Amygdala (tissue), 56 donors: Measurements from ENCODE around the gene CTTN.

Experiments
- DNase-seq, 56 donors: peaks; one replicate each; lab custom pipeline; 2025; lab: John Stamatoyannopoulos, UW

CTTN gene

DNA sequence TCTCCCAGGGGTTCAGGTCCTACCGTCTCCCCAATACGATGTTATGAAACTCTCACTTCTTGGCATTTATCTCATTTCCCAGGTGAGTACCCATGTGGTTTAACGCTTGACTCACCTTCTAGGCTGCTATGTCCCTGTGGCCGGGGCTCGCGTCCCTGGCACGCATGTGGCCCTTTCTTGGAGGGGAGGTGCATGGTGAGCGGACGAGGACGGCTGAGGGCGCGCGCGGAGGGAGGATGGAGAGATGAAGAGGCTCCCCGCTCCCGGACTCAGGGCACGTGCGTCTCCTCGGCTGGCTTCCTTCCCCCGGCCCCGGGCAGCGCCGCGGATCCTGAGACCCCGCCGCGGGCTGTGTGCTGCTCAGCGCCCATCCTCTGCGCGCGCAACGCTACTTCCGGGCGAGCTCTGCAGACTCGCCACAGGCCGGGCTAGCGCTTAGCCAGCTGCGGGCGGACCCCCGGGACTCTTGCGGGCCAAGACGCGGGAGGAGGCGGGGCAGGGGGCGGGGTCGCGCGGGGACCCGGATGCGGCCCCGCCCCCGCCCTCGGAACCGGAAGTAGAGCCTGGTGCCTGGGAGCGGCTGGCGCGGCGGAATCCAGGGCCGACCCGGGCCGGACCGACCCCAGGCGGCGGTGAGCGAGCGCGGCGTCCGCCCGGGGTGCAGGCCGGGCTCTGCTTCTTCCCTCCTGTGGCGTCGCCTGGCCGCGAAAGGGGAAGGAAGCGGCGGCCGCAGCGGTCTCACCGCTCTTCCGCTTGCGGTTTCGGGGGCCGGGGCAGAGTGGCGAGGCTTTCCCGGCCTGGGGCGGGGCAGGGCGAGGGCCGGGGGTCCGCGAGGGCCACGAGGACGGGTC is at the start of gene CTTN:
Gene CTTN, plus strand, starts transcription at position 547 of the 851 bp plus-strand sequence. CDS start 8,769 bp downstream, outside the sequence.
- peak in 53 of 56 donors; percentile 13 to 86 (median 68) for DNase-seq

DNA sequence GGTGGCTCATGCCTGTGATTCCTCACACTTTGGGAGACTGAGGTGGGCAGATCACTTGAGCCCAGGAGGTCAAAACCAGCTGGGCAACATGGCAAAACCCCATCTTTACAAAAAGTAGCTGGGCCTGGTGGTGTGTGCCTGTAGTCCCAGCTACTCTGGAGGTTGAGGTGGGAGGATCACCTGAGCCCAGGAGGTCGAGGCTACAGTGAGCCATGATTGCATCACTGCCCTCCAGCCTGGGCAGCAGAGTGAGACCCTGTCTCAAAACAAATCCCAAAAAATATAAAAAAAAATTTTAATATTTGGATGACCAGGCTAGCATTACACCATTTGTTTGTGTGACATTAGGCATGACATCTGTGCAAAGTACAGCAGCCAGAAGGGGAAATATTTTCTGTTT is 49.7 kb upstream of the CTTN start:
- no peak for DNase-seq

DNA sequence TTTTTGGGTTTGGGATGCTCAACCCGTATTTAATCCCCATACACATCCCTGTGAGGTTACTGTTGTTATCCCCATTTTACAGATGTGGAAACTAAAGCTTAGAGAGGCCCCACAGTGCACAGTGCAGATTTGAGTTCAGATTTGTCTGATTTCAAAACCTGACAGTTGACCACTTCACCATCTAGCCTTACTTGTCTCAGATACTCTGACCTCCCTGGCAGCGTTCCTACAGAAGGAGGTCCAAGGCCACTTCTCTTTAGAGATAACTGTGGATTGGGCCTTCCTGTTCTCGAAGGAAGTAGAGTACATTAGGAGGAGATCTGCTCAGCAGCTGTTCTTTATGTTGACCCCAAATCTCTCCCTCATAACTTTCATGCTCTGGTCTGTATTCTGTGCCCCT is 46.7 kb upstream of the CTTN start:
- no peak for DNase-seq

DNA sequence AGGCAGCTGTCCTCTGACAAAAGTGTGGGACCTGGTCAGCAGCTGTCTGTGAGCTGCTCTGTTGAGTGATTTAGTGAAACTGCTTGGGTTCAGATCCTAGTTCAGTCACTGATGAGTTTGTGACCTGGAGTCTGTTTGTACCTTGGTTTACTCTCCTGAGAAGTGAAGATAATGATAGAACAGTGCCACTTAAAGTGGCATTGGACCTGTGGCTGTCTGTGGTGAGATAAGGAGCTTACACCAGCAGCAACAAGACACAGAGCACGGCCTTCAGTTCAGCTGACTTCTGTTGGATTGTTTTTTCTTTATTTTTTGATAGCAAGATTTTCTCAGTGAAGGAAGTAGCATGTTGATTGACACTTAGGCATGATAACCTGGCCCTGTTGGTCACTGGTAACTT is 46.2 kb upstream of the CTTN start:
- no peak for DNase-seq

DNA sequence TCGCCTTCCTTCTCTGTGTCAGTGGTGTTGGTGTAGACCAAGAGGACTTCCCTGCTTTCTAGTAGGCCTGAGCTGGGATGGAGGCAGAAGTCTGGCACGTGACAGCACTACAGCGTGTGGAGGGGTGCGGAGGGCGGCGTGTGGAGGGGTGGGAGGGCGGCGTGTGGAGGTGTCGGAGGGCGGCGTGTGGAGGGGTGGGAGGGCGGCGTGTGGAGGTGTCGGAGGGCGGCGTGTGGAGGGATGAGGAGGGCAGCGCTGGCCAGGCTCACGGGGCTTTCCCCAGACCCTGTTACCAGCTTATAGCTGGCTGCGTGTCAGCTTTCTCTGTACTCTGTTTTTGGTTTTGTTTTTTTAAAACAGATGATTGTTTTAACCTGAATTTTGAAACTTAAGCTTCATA is 45.7 kb upstream of the CTTN start:
- DNase-seq: no peak

DNA sequence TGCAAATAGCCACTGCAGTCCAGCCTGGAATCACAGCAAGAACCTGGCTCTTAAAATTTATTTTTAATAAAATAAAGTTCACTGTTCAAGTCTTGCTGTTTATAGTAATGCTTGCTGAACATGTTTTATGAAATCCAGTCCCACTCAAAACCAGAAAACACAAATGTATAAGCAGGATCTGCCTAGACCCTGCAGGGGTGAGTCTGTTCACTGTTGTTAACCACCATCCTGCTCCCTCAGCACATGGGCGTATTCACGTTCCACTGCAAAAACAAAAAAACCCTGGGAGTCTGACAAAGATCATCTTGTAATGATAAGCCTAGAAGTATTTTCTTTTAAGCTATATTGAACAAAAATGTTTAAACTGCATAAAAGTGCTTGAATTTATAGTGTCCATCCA is 45.0 kb upstream of the CTTN start:
- no peak for DNase-seq

DNA sequence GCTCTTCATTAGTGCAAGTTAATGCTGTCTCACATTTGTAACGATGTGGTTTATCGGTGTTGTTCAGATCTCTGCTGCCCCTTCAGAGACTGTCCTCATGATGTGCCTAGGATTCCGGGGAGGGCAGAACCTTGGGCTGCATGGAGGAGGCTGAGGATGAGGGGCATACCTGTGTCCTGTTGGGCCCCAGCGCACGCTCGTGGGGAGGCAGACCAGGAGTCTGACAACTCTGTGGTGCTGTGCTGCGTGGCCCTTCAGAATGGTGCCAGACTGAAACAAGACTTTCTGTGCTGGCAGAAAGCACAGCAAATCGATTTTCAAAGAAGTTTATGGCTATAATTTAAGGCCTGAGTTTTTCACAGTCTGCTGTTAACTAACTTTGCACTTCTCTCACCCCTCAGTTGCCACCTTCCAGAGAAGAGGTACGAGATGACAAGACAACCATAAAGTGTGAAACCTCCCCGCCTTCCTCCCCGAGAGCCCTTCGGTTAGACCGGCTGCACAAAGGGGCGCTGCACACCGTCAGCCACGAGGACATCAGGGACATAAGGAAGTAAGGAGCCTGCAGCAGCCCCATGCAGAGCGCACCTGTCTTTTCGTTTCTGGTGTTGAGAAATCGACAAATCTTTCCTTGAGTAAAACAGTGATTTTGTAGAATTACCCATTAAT is 44.3 kb upstream of the CTTN start:
- DNase-seq: no peak

DNA sequence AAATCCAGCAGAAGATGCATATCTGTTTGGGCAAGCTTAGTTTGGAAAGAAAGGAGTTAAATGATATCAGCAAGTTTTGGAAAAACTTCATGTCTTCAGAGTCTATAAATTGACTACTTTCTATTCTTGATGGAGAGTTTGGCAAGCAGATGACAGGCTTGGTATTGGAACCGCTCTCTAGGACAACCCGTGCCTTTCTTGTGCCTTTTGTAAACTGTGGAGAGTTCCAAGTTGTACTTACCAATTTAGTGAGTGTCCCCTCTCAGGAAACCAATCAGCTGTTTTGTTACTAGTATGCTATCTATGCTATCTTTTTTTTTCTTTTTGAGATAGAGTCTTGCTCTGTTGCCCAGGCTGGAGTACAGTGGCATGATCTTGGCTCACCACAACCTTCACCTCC is 43.7 kb upstream of the CTTN start:
- DNase-seq: no peak

DNA sequence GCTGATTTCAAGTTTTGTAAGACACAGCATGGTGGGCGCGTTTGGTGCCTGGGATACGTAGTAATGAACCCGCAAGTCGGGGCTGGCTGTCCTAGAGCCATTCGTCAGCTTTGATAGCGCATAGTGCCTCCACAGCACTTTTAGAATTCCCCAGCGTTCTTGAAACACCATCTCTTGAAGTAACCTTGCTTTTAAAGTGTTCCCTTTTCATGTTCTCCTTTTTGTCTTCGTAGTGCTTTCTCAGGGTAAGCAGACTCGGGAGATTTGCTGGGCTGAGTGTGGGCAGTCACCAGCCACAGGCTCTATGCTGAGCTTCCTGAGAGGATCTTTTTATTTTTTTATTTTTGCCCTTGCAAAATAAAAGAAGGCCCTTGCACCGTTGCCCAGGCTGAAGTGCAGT is 39.6 kb upstream of the CTTN start:
- peak in 1 of 56 donors; percentile 18 for DNase-seq

DNA sequence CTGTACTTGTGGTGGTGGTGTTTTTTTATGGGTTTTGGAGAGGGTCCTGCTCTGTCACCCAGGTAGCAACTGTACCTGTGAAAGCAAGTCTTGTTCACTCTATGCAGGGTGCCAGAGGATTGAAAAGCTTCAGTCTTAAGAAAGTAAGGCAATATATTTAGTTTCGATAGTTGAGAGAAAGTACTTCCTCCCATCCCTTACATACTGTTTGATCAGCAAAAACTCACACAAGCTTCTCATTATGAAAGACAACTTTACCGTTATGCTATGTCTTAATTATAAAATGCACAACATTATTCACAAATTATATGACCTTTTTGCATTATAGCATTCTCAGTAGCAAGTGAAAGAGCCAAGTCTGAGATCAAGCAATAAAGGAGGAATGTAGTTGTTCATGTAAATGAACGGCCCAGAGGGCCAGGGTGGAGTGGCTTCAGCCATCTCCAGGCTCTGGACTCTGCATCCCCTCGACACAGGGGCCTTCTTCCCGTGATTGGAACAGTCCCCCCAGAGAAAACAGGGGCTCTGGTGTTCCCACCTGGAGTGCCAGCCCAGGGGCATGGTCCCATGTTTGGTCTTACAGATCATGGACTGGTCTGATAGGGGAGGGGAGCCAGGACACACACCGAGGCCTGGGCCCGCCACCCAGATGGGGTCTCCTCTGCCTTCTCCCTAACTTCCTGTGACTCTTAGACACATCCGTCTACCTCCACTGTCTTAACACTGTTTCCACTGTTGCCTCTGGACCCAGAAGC is 38.7 kb upstream of the CTTN start:
- no peak for DNase-seq

DNA sequence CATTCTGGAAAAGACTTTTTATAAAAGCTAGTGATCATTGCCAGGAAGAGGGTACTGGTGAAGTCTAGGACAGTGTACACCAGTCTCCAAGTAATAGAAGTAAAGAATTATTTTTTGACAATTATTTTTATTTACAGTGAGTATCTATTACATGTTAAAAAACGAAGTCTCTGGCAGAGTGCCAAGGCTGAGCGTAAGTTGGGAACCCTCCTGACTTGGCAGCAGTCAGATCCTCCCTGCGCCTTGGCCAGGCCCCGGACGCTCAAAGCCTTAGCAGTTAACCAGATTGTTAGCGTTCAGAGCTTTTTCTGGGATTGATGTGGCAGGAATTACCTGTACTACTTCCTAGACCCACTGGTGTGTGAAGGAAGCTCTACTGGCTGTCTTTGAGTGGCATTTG is 38.1 kb upstream of the CTTN start:
- DNase-seq: peak in 2 of 56 donors; percentile 19 to 28

DNA sequence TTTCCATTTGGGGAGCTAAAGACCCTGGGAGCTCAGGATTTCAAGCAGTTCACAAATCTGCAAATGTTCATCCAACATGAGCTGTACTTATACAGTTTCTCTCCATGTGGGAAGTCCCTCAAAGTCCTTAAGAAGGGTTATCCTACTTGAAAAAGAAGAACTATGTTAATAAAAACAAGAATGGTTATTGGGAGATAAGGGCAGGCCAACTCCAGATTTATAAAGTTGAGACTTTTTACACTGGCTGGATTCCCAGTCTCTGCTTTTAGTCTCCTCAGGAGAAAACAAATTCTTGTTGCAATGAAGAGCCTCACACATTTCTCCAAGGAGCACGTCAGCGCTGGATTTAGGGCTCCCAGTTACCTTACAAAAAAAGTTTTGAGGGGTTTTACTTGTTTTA is 34.2 kb upstream of the CTTN start:
- no peak for DNase-seq

DNA sequence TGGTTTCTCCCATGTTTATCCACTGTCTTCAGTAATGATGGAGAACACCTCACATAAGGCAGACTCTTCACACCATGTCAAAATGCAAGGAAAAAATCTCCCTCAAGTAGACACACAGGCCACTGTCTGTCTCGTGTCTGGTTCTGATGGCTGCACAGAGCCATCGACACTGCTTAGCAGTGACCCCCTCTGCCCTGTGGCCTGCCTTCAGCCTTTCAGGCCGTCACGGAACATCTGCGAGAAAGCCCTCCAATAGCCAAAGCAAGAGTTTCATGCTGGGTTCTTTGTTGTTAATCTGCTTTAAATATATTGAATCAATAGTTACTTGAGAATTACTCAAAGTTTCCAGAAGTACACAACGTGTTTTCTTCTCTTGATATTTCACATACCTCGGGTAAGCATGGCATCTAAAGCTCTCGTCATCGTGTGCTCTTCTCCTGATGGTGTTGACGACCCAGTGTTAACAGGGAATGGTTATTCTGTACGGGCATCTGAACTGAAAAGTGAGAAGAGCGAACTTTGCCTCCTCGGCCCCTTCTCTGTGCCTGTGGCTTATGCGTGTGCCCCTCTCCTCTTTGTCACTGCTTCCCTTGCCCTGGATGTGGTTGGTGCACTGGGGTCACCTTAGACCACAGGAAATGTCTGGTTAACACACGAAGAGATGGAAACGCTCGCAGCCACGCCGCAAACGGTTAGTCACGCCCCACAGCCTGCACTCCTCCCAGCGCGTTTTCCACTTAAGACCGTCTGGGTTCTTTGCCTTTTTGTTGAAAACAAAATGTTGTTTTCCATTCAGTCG is 33.4 kb upstream of the CTTN start:
- no peak for DNase-seq

DNA sequence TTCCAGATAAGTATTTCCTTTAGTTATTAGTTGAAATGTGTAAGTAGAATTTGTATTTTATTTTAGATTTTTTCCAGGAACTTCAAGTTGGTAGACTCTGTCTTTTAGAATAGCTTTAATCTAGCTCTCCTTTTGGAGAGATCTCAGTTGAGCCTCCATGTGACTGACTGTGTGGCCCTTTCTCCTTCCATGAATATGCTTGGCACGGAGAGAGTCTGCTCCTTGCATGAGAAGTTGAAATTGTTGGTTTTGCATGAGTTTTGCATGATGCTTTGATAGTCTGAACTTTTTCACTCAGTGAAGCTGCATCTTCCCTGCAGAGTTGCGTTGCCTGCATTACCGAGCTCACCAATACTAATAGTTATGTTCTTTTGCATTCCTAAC is 32.8 kb upstream of the CTTN start:
- no peak for DNase-seq

DNA sequence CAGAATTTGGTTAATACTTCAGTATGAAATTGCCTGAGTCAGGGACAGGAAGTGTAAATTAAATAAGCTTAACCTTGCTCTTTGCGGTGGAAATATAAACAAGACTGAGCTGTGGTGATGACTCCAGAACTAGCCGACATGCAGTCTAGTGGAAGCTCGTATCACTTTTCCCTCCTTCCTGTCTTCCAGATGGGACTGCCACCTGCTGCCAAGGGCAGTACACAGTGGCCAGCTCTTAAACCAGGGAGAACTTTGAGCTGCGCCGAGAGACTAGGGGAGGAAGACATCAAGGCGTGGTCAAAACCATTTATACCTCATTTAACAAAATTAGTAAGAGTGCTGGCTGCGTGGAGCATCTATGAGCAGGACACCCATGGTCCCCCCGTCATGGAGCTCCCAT is 31.3 kb upstream of the CTTN start:
- no peak for DNase-seq

DNA sequence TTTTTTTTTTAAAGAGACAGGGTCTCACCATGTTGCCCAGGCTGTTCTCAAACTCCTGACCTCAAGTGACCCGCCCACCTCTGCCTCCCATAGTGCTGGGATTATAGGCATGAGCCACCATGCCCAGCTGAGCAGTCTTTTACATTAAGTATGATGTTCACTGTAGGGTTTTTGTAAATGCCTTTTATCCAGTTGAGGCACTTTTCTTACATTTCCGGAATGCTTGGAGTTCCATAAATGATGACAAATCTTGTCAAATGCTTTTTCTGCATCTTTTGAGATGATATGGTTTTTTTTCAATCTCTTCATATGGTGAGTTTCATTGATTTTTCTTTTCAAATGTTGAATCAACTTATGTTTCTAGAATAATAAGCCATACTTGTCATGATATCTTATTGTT is 29.4 kb upstream of the CTTN start:
- no peak for DNase-seq

DNA sequence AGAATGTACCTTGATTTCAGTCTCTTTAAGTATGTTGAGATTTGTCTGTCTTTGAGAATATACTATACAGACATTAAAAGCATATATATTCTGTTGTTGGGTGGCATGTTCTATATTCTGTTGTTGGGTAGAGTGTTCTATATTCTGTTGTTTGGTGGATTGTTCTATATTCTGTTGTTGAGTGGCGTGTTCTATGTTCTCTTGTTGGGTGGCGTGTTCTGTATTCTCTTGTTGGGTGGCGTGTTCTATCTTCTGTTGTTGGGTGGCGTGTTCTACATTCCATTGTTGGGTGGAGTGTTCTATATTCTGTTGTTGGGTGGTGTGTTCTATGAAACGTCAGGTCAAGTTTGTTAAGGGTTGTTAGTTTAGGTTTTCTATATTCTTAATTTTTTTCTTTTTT is 27.1 kb upstream of the CTTN start:
- DNase-seq: no peak

DNA sequence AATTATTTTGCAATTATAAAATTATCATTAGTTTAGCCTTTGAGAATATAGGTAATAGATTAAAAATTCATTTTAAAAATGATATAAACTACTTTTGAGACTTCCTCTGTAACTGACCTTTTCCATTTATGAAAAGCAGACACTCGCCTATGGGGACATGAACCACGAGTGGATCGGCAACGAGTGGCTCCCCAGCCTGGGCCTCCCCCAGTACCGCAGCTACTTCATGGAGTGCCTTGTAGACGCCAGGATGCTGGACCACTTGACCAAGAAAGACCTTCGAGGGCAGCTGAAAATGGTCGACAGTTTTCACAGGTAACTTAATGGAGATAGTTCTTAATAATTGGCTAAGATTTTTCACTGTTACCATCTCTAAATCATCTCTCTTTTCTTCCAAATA is 26.3 kb upstream of the CTTN start:
- DNase-seq: no peak

DNA sequence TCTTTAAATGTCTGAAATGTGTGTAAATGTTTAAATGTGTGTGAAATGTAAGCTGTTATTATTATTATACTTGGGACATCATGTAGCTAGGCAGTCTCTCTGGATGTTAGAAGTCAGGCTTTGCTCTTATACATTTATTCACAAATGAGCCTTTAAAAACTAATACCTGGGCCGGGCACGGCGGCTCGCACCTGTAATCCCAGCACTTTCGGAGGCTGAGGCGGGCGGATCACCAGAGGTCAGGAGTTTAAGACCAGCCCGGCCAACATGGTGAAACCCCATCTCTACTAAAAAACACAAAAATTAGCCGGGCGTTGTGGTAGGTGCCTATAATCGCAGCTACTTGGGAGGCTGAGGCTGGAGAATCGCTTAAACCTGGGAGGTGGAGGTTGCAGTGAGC is 21.7 kb upstream of the CTTN start:
- DNase-seq: no peak

DNA sequence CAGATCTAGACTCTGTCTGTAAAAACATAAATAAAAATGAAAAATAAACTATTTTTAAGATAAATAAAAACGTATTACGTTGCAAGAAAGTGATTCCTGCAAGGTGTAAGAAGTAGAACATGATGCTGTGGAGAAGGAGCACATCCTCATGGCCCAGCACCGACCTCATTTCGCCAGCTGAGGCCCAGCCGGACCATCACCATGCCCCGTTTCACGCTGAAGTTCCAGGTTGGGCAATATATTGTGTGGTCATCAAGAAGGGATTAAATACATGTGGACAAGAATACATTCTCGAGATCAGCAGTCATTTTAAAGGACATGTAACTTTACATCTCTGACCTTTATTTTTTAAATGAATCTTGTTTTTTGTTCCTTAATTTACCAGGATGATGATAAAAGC is 20.7 kb upstream of the CTTN start:
- DNase-seq: no peak
